Muscle of leg (tissue), 11 donors: ENCODE results near the gene ARSG. TPM values are rescaled to one million over a fixed set of nuclear protein-coding genes. Genes with fewer than 3 reads are reported as not detected.
A peak's percentile ranks its signal among the peaks of the same experiment; 100 is the strongest.

Source experiments
- DNase-seq: peaks from one replicate; pipeline ENCODE4 v3.0.0; 2013
- H3K27ac ChIP-seq: one replicate; pipeline ENCODE4 v1.5.1; 2013; ENCODE audit warnings: mild to moderate bottlenecking, low read length, control low read depth
- H3K27me3 ChIP-seq: one replicate; pipeline ENCODE4 v1.6.1; 2013; ENCODE audit warnings: low read length; ENCODE audit not compliant: control insufficient read depth, insufficient read depth
- H3K36me3 ChIP-seq: one replicate; pipeline ENCODE4 v1.6.1; 2013; ENCODE audit warnings: low read length; ENCODE audit not compliant: control insufficient read depth, insufficient read depth
- H3K4me1 ChIP-seq: one replicate; pipeline ENCODE4 v1.6.1; 2013; ENCODE audit warnings: low read length; ENCODE audit not compliant: control insufficient read depth, insufficient read depth
- H3K4me3 ChIP-seq: one replicate; pipeline ENCODE4 v1.5.1; 2013; ENCODE audit warnings: low read length, control low read depth
- H3K9me3 ChIP-seq: replicated peaks from 2 replicates; pipeline ENCODE4 v1.6.1; 2013; ENCODE audit warnings: low read depth, low read length; ENCODE audit not compliant: control insufficient read depth
- WGBS: methylation state at CpG from one replicate; pipeline ENCODE4 v1.1.5; 2013; ENCODE audit warnings: missing lambda C conversion rate; ENCODE audit not compliant: insufficient coverage; 5-methylcytosine and 5-hydroxymethylcytosine counted together
- polyA plus RNA-seq, 8 donors: library from polyadenylated mRNA; unstranded; fragments of 120-200 nt; gene quantifications; one replicate each; pipeline versions ENCODE4 v1.2.1 to v1.2.3, GENCODE V29; 2013; ENCODE audit warnings: inconsistent platforms in 1 of 8, low replicate concordance in 1 of 8; ENCODE audit not compliant: insufficient read length in 8 of 8, insufficient read depth in 1 of 8
- total RNA-seq: library from RNA; stranded (reverse); fragments of 120-200 nt; gene quantifications from one replicate; pipeline ENCODE4 v1.2.4, GENCODE V29; 2013

ARSG gene
- total and polyA plus RNA-seq, 9 donors = 2.2 to 3.7 (median 2.9) TPM

DNA sequence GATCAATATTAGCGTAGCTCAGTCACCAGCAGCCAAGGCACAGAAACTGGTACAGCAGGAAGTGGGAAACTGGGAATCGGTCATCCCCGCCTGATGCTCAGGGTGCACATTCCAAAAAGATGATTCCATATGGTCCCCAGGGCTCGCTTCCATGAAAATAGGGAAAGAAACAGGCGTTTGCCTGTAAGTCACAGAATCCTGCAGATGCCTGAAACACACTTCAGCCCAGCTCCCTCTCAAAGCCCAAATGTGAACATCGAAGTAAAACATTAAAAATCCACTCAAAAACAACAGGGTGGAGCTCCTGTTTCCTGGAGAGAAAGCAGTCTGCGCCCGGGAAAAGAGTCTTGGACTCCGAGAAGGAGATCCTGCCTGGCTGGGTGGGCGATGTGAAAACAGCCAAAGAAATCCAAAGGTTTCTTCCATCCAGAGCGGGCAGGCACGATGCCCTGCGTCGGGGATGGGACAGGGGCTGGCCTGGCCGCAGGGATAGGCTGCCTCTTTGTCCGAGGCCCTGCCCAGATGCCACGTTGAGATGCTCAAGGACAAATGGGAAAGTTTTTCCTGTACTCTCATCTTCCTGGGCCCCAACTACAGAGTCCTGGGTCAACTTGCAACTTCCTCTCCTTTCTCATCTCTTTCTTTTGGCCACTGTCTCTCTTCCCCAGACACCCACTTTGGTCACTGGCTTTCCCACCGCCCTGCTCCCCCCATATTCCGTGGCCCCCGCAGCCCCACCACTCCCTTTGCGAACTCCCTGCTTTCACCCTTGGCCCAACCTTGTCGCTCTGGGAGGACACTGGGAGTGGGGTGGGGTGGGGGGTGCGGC lies 165.3 kb downstream of the ARSG start:
- Histone ChIP-seq H3K36me3 (peaks cover 6% of the 10 kb centered on the region), H3K4me3 (peak overlapping the region; percentile 86), H3K27ac (peak overlapping the region; percentile 84), H3K4me1 (peaks cover 10% of the 10 kb centered on the region), H3K27me3 (no peaks in the 10 kb centered on the region), H3K9me3 (no peaks in the 10 kb centered on the region)
- 6% methylated on average over 13 of the region's 23 CpGs for WGBS
- DNase-seq = peak; percentile 97

DNA sequence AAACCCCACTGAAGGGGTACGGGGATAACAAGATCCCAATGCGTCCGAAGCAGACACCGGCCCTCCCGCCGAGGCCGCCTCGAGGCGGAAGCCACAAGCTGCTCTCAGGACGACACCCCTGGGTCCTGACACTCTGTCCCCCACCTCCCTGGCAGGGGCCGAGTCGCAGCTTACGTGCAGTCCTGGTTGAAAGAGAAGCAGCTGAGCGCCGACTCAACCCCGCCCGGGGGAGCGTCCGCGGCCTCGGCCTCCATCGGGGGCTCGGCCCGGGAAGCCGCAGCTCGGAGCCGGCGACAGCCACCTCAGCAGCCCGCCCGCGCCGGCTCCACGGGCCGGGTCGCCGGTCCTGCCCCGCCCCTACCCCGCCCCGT lies 165.9 kb downstream of the ARSG start, which contains the start of gene WIPI1:
WIPI1 (minus strand) TSS at position 329 of the 371 bp plus-strand sequence; CDS start at position 254, 75 bp downstream.
- DNase-seq = peak; percentile 71

DNA sequence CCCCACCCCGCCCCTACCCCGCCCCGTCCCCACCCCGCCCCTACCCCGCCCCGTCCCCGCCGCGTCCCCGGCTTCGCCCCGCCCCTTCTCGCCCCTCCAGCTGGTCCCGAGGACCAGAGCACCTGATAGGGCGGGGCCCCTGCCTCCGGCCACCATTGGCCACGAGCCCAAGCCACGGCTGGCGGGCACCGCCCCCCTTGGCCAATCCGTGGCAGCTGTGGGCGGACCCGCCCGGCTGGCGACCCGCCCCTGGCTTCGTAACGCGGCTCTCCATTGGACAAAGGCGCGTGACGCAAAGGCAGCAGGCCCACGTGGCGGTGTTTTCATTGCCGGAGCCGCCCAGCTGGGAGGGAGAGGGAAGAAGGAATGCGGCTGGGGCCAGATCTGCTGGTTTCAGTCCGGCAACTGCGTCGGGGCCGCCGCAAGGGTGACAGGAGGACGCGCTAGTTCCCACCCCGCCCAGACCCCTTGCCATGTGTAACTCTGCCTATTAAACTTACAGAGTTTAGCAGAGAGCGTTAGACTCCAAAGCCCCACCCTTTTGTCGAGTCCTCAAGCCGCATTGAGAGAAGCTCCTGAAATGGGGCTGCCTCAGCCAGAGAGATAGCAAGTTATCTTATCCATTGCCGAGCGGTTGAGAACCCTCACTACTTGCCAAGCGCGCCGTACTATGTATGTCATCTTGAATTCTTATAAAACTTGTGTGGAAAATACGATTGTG lies 166.4 kb downstream of the ARSG start:
- WGBS = under 1% methylated on average over 34 of the region's 54 CpGs
- Histone ChIP-seq H3K9me3 (no peaks in the 10 kb centered on the region), H3K27ac (peak overlapping the region; percentile 91), H3K27me3 (no peaks in the 10 kb centered on the region), H3K4me1 (peaks cover 19% of the 10 kb centered on the region), H3K4me3 (peak overlapping the region; percentile 56), H3K36me3 (peaks cover 4% of the 10 kb centered on the region)
- peak; percentile 99 for DNase-seq

More for the DNA sequence above, 165.9 kb downstream of the ARSG start, which contains the start of gene WIPI1:
- peak within 1 kb of the TSS; percentile 86 for H3K4me3 ChIP-seq
- H3K36me3 ChIP-seq = peaks cover 4% of the 10 kb centered on the region
- H3K27ac ChIP-seq = peak within 1 kb of the TSS; percentile 91
- H3K4me1 ChIP-seq = peaks cover 14% of the 10 kb centered on the region
- H3K27me3 ChIP-seq = no peaks in the 10 kb centered on the region
- under 1% methylated on average over 21 of the region's 39 CpGs for WGBS
- H3K9me3 ChIP-seq = no peaks in the 10 kb centered on the region

DNA sequence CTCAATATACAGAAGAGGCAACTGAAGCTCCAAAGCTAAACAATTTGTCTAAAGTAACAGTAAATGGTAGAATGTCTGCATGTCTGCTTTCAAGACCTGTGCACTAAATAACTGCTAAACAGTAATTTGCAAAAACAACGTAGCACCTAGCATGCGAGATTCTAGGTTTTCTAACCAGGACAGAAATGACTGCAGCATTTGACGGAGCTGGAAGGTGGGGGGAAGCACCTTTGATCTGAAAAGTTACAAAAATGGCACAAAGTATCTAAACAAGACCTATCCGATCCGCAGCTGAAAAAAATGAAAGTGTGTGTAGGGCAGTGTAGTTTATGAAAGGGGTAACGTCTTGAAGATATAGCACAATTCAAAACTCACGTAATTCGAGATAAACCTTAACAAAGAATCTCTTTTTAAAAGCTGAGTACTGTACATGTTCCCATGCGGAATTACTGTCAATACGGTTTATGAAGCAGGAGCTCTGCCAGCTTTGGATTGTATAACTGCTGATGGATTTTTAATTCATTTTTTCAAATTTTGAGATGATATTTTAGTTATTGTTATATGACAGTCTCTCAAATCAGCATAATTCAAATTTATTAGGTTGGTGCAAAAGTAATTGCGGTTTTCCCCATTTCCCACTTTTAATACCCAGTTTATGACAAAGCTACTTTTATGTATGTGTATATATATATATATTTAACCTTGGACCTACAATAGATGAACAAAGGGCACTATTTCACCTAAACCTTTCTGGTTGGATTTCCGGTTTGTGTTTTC lies 167.2 kb downstream of the ARSG start:
- no peak for DNase-seq
- H3K36me3 ChIP-seq = peaks cover 4% of the 10 kb centered on the region
- WGBS = no CpG with 5 or more reads among the region's 12 CpGs

DNA sequence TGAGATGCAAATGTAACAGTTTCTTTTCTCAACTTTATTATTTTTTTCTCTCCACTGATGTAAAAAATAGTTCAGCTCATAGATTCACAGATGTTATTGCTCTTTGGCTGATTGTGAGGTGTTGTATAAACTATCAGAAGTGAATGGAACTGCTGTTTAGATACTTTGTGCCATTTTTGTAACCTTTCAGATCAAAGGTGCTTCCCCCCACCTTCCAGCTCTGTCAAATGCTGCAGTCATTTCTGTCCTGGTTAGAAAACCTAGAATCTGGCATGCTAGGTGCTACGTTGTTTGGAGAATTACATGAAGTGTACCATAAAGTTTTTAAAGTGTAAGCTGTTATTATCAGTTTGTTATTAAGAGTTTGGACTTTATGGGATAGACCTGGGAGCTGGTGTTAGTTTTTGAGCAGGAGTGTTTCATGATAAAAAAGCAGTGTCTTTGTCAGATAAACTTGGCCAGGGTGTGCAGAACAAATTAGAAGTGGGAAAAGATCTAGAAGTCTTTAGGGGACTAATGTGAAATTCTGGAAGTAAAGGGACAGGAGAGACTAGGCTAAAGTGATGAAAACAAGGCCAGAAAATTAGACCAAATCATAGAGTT lies 167.8 kb downstream of the ARSG start:
- no peak overlapping the region for H3K4me3 ChIP-seq
- H3K27me3 ChIP-seq = no peaks in the 10 kb centered on the region
- 25% methylated on average over 1 of the region's 1 CpG for WGBS
- no peak overlapping the region for H3K27ac ChIP-seq
- H3K9me3 ChIP-seq = no peaks in the 10 kb centered on the region
- peaks cover 21% of the 10 kb centered on the region for H3K4me1 ChIP-seq
- H3K36me3 ChIP-seq = peaks cover 3% of the 10 kb centered on the region
- DNase-seq = no peak

More for the DNA sequence above, 167.2 kb downstream of the ARSG start:
- Histone ChIP-seq H3K4me3 (peak overlapping the region; percentile 56), H3K27me3 (no peaks in the 10 kb centered on the region), H3K9me3 (no peaks in the 10 kb centered on the region), H3K4me1 (peaks cover 21% of the 10 kb centered on the region), H3K27ac (peak overlapping the region; percentile 91)

DNA sequence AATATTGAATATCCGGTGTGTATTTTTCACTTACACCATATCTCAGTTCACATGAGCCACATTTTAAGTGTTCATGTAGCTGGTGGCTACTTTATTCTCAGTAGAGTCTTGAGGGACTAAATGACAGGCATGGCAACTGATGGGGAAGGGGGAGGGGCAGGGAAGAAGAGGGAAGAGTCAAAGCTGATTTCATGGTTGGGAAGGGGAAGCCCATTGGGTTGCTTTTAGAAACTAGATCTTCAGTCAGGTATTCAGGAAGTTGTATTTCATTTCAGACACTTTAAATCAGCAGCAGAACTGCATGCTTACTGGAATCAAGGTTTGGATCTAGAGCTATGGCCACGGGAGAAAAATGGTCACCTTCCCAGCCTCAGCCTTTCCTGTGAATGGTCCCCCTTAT lies 168.9 kb downstream of the ARSG start:
- DNase-seq = no peak
- Histone ChIP-seq H3K4me1 (peaks cover 21% of the 10 kb centered on the region), H3K36me3 (no peaks in the 10 kb centered on the region), H3K27ac (no peak overlapping the region), H3K27me3 (no peaks in the 10 kb centered on the region), H3K9me3 (no peaks in the 10 kb centered on the region), H3K4me3 (no peak overlapping the region)
- no CpG with 5 or more reads among the region's 2 CpGs for WGBS

DNA sequence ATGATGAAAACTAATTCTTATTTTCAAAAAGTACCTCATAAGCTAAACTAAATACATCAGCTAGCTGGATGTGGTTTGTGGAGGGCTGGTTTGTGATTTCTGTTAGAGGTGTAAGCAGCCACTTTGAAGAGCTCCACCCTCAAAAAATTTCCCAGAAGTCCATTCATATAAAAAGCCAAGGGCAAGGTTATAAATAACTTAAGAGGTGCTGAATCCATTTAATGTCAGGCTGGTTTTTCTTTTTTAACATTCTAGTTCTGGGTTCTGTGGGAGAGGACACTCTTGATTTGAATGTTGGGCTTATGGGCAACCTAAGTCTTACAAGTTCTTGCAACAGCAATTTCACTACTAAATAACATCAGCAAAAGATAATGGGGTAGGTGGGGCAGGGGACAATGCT lies 169.4 kb downstream of the ARSG start:
- no peak for DNase-seq
- peaks cover 23% of the 10 kb centered on the region for H3K4me1 ChIP-seq
- no peak overlapping the region for H3K4me3 ChIP-seq
- H3K27me3 ChIP-seq = no peaks in the 10 kb centered on the region
- no peaks in the 10 kb centered on the region for H3K36me3 ChIP-seq
- H3K9me3 ChIP-seq = no peaks in the 10 kb centered on the region
- no peak overlapping the region for H3K27ac ChIP-seq

DNA sequence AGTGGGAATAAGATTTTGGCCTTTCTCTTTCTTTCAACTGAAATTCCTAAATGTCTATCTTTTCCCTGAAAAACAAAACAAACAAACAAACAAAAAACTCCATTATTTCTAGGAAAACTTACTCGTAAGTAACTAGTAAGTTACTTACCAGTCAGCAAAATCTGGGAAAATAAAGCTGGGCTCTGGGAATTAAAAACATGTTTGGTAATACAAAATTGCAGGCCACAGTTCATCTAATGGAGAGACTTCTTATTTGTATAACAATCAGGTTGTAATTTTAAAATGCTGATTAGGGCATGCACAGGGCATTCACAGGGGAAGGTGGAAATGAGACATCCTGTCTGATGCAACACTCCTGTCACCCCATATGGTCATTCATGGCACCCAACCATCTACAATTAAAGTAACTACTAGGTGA lies 169.8 kb downstream of the ARSG start:
- no CpG with 5 or more reads among the region's 1 CpG for WGBS
- Histone ChIP-seq H3K4me1 (peaks cover 25% of the 10 kb centered on the region), H3K27ac (peak overlapping the region; percentile 82)

DNA sequence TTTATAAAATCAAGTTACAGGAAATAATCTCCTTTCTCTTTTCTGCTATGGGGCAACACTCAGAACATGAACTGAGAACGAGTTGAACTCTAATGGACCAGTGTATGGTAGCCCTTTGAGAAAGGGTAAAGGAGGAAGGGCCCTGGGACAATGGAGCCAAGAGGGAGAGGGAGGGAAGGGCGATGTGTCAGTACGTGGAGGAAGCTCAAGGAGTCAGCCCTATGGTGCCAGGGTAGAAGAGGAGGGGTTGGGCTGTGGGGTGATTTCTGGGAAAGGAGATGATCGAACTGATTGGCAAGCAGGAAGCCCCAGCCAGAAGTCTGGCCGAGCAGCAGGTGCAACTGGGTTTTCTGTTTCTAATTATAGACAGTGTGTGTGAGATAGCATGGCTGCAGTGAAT lies 170.3 kb downstream of the ARSG start:
- Histone ChIP-seq H3K36me3 (no peaks in the 10 kb centered on the region), H3K27ac (peak overlapping the region; percentile 82), H3K27me3 (no peaks in the 10 kb centered on the region), H3K4me1 (peaks cover 22% of the 10 kb centered on the region), H3K4me3 (no peak overlapping the region), H3K9me3 (no peaks in the 10 kb centered on the region)
- DNase-seq = peak; percentile 44
- WGBS = 29% methylated on average over 5 of the region's 5 CpGs

More for the DNA sequence above, 169.8 kb downstream of the ARSG start:
- DNase-seq = no peak
- no peaks in the 10 kb centered on the region for H3K36me3 ChIP-seq
- no peaks in the 10 kb centered on the region for H3K9me3 ChIP-seq
- no peak overlapping the region for H3K4me3 ChIP-seq
- no peaks in the 10 kb centered on the region for H3K27me3 ChIP-seq
